HG02884 (cell line): Measurements from ENCODE around the gene IL1B.

Experiments
- ATAC-seq: cut with Tn5 transposase; IDR thresholded peaks from one replicate; pipeline ENCODE4 v1.9.1; 2021; ENCODE audit warnings: mild to moderate bottlenecking, moderate library complexity; ENCODE audit not compliant: unreplicated experiment

Gene IL1B

DNA sequence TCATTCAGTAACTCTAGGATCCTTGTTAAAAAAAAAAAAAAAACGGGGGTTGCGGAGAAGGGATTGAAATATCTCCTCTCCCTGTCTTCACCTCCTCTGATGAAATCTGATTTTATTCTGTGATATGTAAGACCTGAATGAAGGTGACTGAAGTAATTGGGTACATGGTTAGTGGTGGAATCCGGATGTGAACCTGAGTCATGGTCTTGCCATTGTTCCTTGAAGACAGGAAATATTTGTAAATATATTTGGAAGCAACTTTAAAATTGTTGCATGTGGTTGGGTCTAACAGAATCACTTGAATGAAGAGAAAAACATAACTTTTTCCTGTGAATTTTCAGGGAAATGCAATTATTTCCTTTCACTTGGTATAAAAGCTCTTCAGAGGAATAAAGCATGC lies 49.3 kb downstream of the IL1B start:
- no peak for ATAC-seq

DNA sequence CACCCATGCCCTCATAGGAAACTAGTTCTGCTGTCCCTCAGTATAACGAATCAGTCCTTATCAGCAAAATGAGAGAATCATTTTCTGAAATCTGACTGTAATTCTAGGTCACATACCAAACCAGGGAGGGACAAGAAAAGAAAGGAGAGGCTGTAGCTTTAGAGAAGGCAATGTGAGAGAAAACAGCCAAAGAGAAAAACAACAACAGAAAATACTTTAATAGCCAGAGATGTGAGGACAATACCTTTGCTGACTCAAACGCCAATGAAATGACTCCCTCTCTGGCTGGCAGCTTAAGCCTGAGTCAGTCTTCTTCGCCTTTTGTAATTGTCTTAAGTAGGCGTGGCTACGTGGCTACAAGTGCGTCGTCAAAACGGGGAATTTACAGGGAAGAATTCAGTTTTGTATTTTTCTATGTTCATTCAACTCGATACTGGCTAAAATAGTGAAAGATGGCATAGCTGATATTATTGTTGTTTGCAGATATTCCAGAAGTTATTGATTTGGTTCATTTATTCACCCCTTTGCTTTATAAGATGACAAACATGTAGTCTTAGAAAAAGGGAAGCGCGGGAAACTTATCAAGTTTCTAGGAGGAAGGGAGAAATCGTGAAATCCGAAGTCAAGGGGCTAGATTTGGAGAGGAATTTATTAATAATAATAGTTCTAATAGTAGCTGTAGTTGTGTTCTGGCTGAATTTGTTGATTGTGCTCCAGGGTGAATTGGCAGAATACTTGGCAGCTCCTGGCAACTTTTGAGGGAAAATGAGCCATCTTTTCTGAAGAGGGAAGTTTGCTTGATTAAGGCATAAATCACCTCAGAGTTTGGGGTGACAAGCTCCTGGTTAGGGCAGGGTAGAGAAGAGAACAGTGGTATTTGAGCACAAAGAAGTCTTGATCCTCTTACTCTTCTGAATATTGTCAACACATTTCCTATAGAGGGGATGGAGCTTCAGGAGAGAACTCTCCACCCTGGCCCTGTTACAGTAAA lies 52.1 kb downstream of the IL1B start, which contains the start of gene IL1A:
Gene IL1A (minus strand): TSS at position 295 of the 991 bp plus-strand sequence. CDS start 723 bp downstream, outside the sequence.
- no peak for ATAC-seq

GRCh38 chr2:112783187-112783714 lies 53.3 kb downstream of the IL1B start:
- ATAC-seq, result no peak

- ATAC-seq, result peak; percentile 88
Observed at GRCh38 chr2:112782234-112782799, 54.3 kb downstream of the IL1B start.
